Naive thymus-derived CD4-positive, alpha-beta T cell (primary cell): ENCODE data around the gene SEL1L3. TPM values are rescaled to one million over a fixed set of nuclear protein-coding genes. Genes with fewer than 3 reads are reported as not detected.

ENCODE experiments used
- ATAC-seq: fragments of 150-1000 bp; cut with Tn5 transposase; 2 replicates; pipeline ENCODE4 v1.10.0; 2021; ENCODE audit warnings: mild to moderate bottlenecking, moderate library complexity
- CTCF ChIA-PET: fragments of 350-600 bp; sonication (Branson Sonifier 250); formaldehyde crosslinking; loops from one replicate; lab custom pipeline; 2021; ENCODE audit warnings: antibody characterized with exemption; lab: Charles Lee
- POLR2A ChIA-PET: fragments of 350-600 bp; sonication (Branson Sonifier 250); formaldehyde crosslinking; loops from one replicate; lab custom pipeline; 2021; ENCODE audit warnings: antibody characterized with exemption, inconsistent platforms; lab: Charles Lee
- DNase-seq, 9 donors: peaks; one replicate each; pipeline versions ENCODE4 v3.0.0 to v3.0.0-alpha.2; 2020 to 2022; ENCODE audit warnings: mixed read lengths in 1 of 9
- H3K27ac ChIP-seq: one replicate; pipeline ENCODE4 v1.7.0; 2013; ENCODE audit warnings: mild to moderate bottlenecking, low read depth, low read length, moderate library complexity
- H3K27me3 ChIP-seq, 2 donors: one replicate each; pipeline ENCODE4 v1.7.0; 2013; ENCODE audit warnings: low read length in 2 of 2, mild to moderate bottlenecking in 2 of 2, moderate library complexity in 2 of 2; ENCODE audit not compliant: control insufficient read depth in 2 of 2, insufficient read depth in 2 of 2
- H3K36me3 ChIP-seq, 3 experiments: 1 replicate in 2 of 3; 2 replicates in 1 of 3; pipeline ENCODE4 v1.7.0; 2013; ENCODE audit warnings: low read length in 3 of 3, mild to moderate bottlenecking in 3 of 3, moderate library complexity in 1 of 3; ENCODE audit not compliant: insufficient read depth in 3 of 3, control insufficient read depth in 2 of 3
- H3K4me1 ChIP-seq, 2 donors: one replicate each; pipeline ENCODE4 v1.7.0; 2013; ENCODE audit warnings: low read length in 2 of 2, mild to moderate bottlenecking in 2 of 2, moderate library complexity in 1 of 2; ENCODE audit not compliant: control insufficient read depth in 2 of 2, insufficient read depth in 2 of 2
- H3K4me3 ChIP-seq: 2 replicates; pipeline ENCODE4 v1.7.0; 2013; ENCODE audit warnings: mild to moderate bottlenecking, low read length
- H3K9me3 ChIP-seq, 3 experiments: 1 replicate in 2 of 3; 2 replicates in 1 of 3; pipeline ENCODE4 v1.7.0; 2013; ENCODE audit warnings: low read length in 3 of 3; ENCODE audit not compliant: control insufficient read depth in 2 of 3
- H3K27ac Mint-ChIP-seq, 9 donors: one replicate each; pipeline ENCODE4 v1.8.0; 2020 to 2022; ENCODE audit warnings: mixed read lengths in 9 of 9, mild to moderate bottlenecking in 8 of 9, moderate library complexity in 5 of 9, inconsistent platforms in 2 of 9
- H3K27me3 Mint-ChIP-seq, 5 donors: one replicate each; pipeline ENCODE4 v1.8.0; 2021 to 2022; ENCODE audit warnings: mixed read lengths in 5 of 5, mild to moderate bottlenecking in 1 of 5
- H3K36me3 Mint-ChIP-seq, 5 donors: one replicate each; pipeline ENCODE4 v1.8.0; 2020 to 2022; ENCODE audit warnings: mixed read lengths in 5 of 5, mild to moderate bottlenecking in 3 of 5, inconsistent platforms in 1 of 5
- H3K4me1 Mint-ChIP-seq, 7 donors: one replicate each; pipeline ENCODE4 v1.8.0; 2020 to 2022; ENCODE audit warnings: mixed read lengths in 7 of 7, mild to moderate bottlenecking in 3 of 7, inconsistent platforms in 1 of 7
- H3K4me3 Mint-ChIP-seq, 10 donors: one replicate each; pipeline ENCODE4 v1.8.0; 2020 to 2022; ENCODE audit warnings: mild to moderate bottlenecking in 10 of 10, mixed read lengths in 10 of 10, moderate library complexity in 6 of 10, inconsistent platforms in 2 of 10
- H3K9me3 Mint-ChIP-seq, 11 donors: one replicate each; pipeline ENCODE4 v1.8.0; 2020 to 2022; ENCODE audit warnings: mixed read lengths in 11 of 11, mild to moderate bottlenecking in 4 of 11, inconsistent platforms in 1 of 11, moderate library complexity in 1 of 11
- intact Hi-C, 2 donors: fragments of 100-400 bp; cut with micrococcal nuclease; formaldehyde crosslinking; loops; one replicate each; pipeline ENCODE4 v1.15.1; 2023
- polyA plus RNA-seq, 2 donors: library from polyadenylated mRNA; unstranded; fragments of 300-500 nt; fragmentation: Illumina TruSeq; gene quantifications; one replicate each; pipeline ENCODE4 v1.2.3, GENCODE V29; 2021
- total RNA-seq, 6 experiments: library from RNA in 5 of 6; stranded (reverse) in 5 of 6; gene quantifications; 1 replicate in 5 of 6; 2 replicates in 1 of 6; pipeline ENCODE4 v1.2.3 and lab custom pipeline; 2021 to 2026

Gene SEL1L3
- total and polyA plus RNA-seq, 7 experiments from 2014 or later = 15.9 to 55.8 (median 42.3) TPM

DNA sequence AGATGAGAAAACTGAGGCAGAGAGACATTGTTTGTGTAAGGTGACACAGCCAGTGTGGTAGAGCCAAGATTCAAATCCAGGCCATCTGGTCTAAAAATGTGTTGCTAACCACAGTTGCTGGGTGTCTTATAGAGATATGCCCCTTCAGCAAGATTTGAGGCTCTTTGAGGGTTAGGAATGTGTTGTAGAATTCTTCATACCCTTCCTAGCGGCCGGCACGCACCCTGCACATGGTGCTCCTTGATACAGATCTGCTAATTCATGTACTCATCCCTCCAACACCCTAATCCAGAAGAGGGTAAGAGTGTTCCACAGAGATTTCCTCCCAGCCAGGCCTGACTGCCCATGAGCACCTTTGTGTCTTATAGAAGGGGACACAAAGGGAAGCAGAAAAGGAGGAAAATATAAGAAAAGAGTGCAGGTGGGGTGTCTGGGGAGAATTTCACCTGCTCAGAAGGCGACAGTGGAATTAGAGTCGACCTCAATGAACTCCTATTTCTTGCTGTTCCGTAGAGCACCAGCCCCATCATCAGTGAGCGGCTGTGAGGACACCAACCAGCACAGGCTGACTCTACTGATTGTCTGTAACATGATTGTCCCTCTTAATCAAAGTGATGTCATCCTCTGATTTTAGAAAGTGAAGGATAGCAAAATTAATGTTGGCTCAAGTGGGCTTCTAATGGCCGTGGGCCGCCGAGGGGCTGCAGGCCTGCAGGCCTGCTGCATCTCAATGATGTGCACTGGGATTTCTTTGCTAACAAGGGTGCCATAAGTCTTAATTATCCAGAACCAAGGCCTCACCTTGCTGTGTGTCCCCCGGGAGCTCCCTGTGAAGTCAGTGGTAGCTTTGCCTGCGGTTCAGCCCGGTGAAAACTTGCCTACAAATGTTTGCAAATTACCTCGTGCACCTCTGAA lies 27.1 kb upstream of the SEL1L3 start:
- Histone ChIP-seq H3K27me3 (no peaks in the 10 kb centered on the region), H3K27ac (no peak overlapping the region), H3K36me3 (no peaks in the 10 kb centered on the region), H3K9me3 (no peaks in the 10 kb centered on the region), H3K4me3 (no peak overlapping the region), H3K4me1 (no peaks in the 10 kb centered on the region)
- no peaks in the 10 kb centered on the region for H3K9me3 Mint-ChIP-seq
- ATAC-seq = no peak
- ChIA-PET POLR2A (no interaction called here), CTCF (no interaction called here)
- no peak for DNase-seq
- no peak overlapping the region for H3K4me3 Mint-ChIP-seq
- intact Hi-C loops = no loop called here
- no peaks in the 10 kb centered on the region for H3K27me3 Mint-ChIP-seq
- peaks cover 0 to 6% (median 2%) of the 10 kb centered on the region in 7 donors for H3K4me1 Mint-ChIP-seq
- no peak overlapping the region for H3K27ac Mint-ChIP-seq
- no peaks in the 10 kb centered on the region for H3K36me3 Mint-ChIP-seq

DNA sequence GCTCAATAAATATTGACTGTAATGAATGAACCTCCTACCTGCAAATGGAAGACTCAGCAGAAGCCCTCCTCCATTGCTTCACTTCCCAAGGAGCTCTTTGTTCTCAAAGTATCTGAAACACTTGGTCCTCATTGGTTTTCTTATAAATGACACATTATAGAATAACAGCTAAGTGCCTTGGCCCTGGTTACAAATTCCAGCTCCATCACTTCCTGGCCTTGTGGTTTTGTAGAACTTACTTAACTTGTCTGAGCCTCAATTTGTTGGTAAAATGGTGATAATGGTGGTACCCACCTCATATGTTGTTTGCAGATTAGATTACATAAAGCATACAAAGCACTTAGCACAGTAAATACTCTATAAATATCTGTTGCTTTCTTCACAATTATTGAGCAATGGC lies 26.0 kb upstream of the SEL1L3 start:
- Mint-ChIP-seq H3K27ac (peak overlapping the region in 1 of 9 donors; percentile 25), H3K4me1 (peaks cover 0 to 9% (median 6%) of the 10 kb centered on the region in 7 donors), H3K36me3 (no peaks in the 10 kb centered on the region), H3K9me3 (no peaks in the 10 kb centered on the region), H3K4me3 (no peak overlapping the region), H3K27me3 (peaks cover 0 to 6% (median 4%) of the 10 kb centered on the region in 5 donors)
- Histone ChIP-seq H3K27ac (no peak overlapping the region), H3K9me3 (no peaks in the 10 kb centered on the region), H3K27me3 (no peaks in the 10 kb centered on the region), H3K4me1 (no peaks in the 10 kb centered on the region), H3K4me3 (no peak overlapping the region), H3K36me3 (no peaks in the 10 kb centered on the region)
- intact Hi-C loops = no loop called here
- ChIA-PET POLR2A (interaction anchor here (1.1 kb wide), 1 partner anchor 25 kb away, joined by 4 read pairs; the partner anchor contains the start of gene SMIM20), CTCF (no interaction called here)
- ATAC-seq = no peak
- DNase-seq = no peak

DNA sequence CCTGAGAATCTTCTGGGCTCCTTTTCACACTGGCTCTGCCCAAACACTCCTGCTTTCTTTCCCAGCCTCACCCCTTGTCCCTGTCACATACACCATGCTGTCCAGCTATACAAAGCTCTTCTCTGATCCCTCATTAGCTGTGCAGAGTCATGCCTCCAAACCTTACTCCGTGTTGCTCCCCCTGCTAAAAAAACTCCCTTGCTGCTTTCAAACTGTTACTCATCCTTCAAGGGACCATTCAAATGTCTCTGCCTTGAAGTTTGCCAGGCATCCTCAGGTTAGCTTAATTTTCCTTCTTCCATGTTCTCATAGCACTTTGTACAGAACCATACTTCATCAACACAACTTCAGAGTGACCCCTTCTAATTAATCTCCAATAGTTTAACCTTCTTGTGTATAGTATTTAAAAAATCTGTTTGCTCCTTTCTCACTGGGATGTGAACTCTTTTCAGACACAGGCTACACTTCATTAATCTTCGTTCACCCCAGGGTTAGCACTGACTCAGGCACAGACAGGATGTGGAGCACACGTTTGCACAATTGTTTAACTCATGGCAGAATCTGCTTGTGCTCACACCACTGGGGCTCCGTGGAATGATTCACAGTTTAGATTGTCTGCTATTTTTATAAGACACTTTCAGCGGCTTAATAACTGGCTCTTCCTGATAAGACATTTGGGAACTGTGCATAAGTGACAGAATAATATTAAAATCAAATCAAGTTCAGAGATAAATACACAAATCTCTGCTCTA lies 21.4 kb upstream of the SEL1L3 start:
- POLR2A ChIA-PET = no interaction called here
- H3K27me3 Mint-ChIP-seq = peaks cover 0 to 28% (median 13%) of the 10 kb centered on the region in 5 donors
- no peak overlapping the region for H3K27ac Mint-ChIP-seq

DNA sequence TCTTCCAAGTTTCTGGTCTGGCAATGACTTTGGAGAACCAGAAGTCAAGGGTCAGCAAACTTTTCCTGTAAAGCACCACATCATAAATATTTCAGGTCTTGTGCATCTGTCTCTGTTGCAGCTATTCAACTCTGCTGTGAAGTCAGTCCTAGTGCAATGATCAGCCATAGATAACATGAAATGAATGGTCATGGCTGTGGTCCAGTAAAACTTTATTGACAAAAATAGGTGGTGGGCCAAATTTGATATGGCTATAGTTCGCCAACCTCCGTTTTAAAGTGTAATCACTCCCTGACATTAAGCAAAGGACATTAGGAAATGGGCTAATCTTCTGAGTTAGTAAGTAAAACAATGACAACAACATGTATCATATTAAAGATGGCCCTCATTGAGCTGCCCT lies 20.8 kb upstream of the SEL1L3 start:
- intact Hi-C loops = no loop called here
- peaks cover 0 to 5% (median 0%) of the 10 kb centered on the region in 11 donors for H3K9me3 Mint-ChIP-seq
- no peak overlapping the region for H3K4me3 ChIP-seq
- no peaks in the 10 kb centered on the region for H3K4me1 ChIP-seq
- POLR2A ChIA-PET = no interaction called here
- no peaks in the 10 kb centered on the region for H3K27me3 ChIP-seq
- H3K4me1 Mint-ChIP-seq = peaks cover 0 to 6% (median under 1%) of the 10 kb centered on the region in 7 donors
- H3K9me3 ChIP-seq = no peaks in the 10 kb centered on the region
- DNase-seq = no peak
- H3K27ac Mint-ChIP-seq = no peak overlapping the region
- H3K4me3 Mint-ChIP-seq = no peak overlapping the region
- H3K36me3 Mint-ChIP-seq = peaks cover 0 to 4% (median 0%) of the 10 kb centered on the region in 5 donors
- ATAC-seq = no peak
- CTCF ChIA-PET = interaction anchor here (0.5 kb wide), 1 partner anchor 41 kb away, joined by 3 read pairs; no protein-coding TSS in a partner anchor
- H3K27me3 Mint-ChIP-seq = peaks cover 0 to 28% (median 13%) of the 10 kb centered on the region in 5 donors
- no peak overlapping the region for H3K27ac ChIP-seq
- no peaks in the 10 kb centered on the region for H3K36me3 ChIP-seq

More for the DNA sequence above, 21.4 kb upstream of the SEL1L3 start:
- H3K36me3 Mint-ChIP-seq = peaks cover 0 to 4% (median 0%) of the 10 kb centered on the region in 5 donors
- H3K4me1 ChIP-seq = no peaks in the 10 kb centered on the region
- H3K4me1 Mint-ChIP-seq = peaks cover 0 to 9% (median 6%) of the 10 kb centered on the region in 7 donors
- H3K27ac ChIP-seq = no peak overlapping the region
- no peaks in the 10 kb centered on the region for H3K36me3 ChIP-seq
- intact Hi-C loops = no loop called here
- H3K9me3 Mint-ChIP-seq = peaks cover 0 to 5% (median 0%) of the 10 kb centered on the region in 11 donors
- ATAC-seq = no peak
- H3K27me3 ChIP-seq = no peaks in the 10 kb centered on the region
- no peaks in the 10 kb centered on the region for H3K9me3 ChIP-seq
- DNase-seq = no peak
- no peak overlapping the region for H3K4me3 ChIP-seq
- no peak overlapping the region for H3K4me3 Mint-ChIP-seq
- CTCF ChIA-PET = no interaction called here

DNA sequence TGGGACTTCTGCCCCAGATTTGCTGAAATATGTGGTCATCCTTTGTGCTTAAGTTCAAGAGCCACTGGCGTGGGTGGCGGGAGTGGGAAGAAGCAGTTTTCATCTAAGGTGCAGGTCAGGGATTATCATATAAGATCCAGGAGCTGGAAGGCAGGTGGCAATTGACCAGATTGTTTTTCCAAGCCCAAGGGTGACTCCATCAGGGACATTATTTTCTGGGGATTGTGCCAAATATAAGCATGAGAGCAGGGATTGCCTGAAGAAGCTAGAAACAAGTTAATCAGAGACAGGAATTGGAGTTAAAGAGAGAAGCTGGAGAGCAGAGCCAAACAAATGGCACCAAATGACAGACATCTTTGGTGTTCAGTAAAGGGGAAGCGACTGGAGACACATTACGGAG lies 19.4 kb upstream of the SEL1L3 start:
- no peaks in the 10 kb centered on the region for H3K4me1 ChIP-seq
- intact Hi-C loops = no loop called here
- H3K4me3 ChIP-seq = no peak overlapping the region
- ATAC-seq (no peak), DNase-seq (no peak)
- H3K27ac ChIP-seq = no peak overlapping the region
- Mint-ChIP-seq H3K4me1 (peaks cover 0 to 6% (median 0%) of the 10 kb centered on the region in 7 donors), H3K27ac (no peak overlapping the region), H3K36me3 (peaks cover 0 to 4% (median 0%) of the 10 kb centered on the region in 5 donors), H3K4me3 (no peak overlapping the region), H3K9me3 (peaks cover 0 to 5% (median 0%) of the 10 kb centered on the region in 11 donors), H3K27me3 (peaks cover 0 to 28% (median 13%) of the 10 kb centered on the region in 5 donors)
- no peaks in the 10 kb centered on the region for H3K27me3 ChIP-seq
- H3K36me3 ChIP-seq = no peaks in the 10 kb centered on the region
- ChIA-PET CTCF (no interaction called here), POLR2A (no interaction called here)
- H3K9me3 ChIP-seq = no peaks in the 10 kb centered on the region

DNA sequence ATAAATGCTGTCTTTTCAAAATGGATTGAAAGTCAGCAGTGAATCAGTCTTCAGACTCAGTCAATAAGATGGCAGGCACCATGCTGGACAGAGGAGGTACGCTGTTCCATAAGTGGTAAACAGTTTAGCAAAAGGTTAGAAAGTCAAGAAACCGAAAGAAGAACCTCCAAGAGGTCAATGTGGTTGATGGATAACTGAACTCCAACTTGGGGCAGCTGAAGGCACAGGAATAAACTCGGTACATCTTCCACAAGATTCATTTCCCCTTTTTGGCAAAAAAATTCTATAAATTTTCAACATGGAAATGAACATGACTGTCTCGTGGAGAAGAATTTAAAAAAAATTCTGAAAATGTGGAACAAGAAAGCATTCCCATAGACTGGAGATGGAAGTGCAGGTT lies 18.4 kb upstream of the SEL1L3 start:
- intact Hi-C loops = no loop called here
- H3K27me3 ChIP-seq = no peaks in the 10 kb centered on the region
- no peak for DNase-seq
- H3K9me3 Mint-ChIP-seq = peaks cover 0 to 5% (median 0%) of the 10 kb centered on the region in 11 donors
- peaks cover 0 to 28% (median 13%) of the 10 kb centered on the region in 5 donors for H3K27me3 Mint-ChIP-seq
- H3K4me1 ChIP-seq = no peaks in the 10 kb centered on the region
- H3K36me3 ChIP-seq = no peaks in the 10 kb centered on the region
- peaks cover 0 to 6% (median 0%) of the 10 kb centered on the region in 7 donors for H3K4me1 Mint-ChIP-seq
- H3K4me3 Mint-ChIP-seq = no peak overlapping the region
- H3K27ac ChIP-seq = no peak overlapping the region
- H3K4me3 ChIP-seq = no peak overlapping the region
- no peaks in the 10 kb centered on the region for H3K9me3 ChIP-seq
- peaks cover 0 to 4% (median 0%) of the 10 kb centered on the region in 5 donors for H3K36me3 Mint-ChIP-seq
- POLR2A ChIA-PET = no interaction called here
- no peak overlapping the region for H3K27ac Mint-ChIP-seq
- no peak for ATAC-seq
- CTCF ChIA-PET = no interaction called here
